ENCODE results near the gene LYST.

Gene LYST

GRCh38 chr1:235726557-235726956 is 140.1 kb downstream of the LYST start:
- DNase-seq (ENCODE audit: low read depth in 1 of 2, low spot score in 1 of 2) = no peak
- TF ChIP-seq POLR2AphosphoS5 (IDR thresholded peaks at IDR 0.05; ENCODE audit: low read depth) (no peak), GABPA (IDR thresholded peaks at IDR 0.05; ENCODE audit: low read depth) (no peak), CTCF (IDR thresholded peaks at IDR 0.05; ENCODE audit: insufficient read depth, low read length) (no peak), REST (IDR thresholded peaks at IDR 0.05; ENCODE audit: insufficient replicate concordance, low read depth) (no peak), SPI1 (IDR thresholded peaks at IDR 0.05; ENCODE audit: borderline replicate concordance, low read depth) (no peak)
- no peak overlapping the region for H3K4me3 ChIP-seq (replicated peaks; ENCODE audit: insufficient read depth, low read length)

GRCh38 chr1:235725434-235725833 is 141.3 kb downstream of the LYST start:
- no peak for DNase-seq (ENCODE audit: low read depth in 1 of 2, low spot score in 1 of 2)
- Histone ChIP-seq H3K27ac (replicated peaks) (no peak overlapping the region), H3K27me3 (ENCODE audit: insufficient read depth, poor library complexity, severe bottlenecking) (no peaks in the 10 kb centered on the region), H3K4me3 (replicated peaks; ENCODE audit: insufficient read depth, low read length) (no peak overlapping the region)
- TF ChIP-seq REST (IDR thresholded peaks at IDR 0.05; ENCODE audit: insufficient replicate concordance, low read depth) = no peak
- no peak for TF ChIP-seq CTCF (IDR thresholded peaks at IDR 0.05; ENCODE audit: insufficient read depth, low read length)

More at GRCh38 chr1:235726557-235726956, 140.1 kb downstream of the LYST start:
- no peaks in the 10 kb centered on the region for H3K27me3 ChIP-seq (ENCODE audit: insufficient read depth, poor library complexity, severe bottlenecking)
- H3K27ac ChIP-seq (replicated peaks) = no peak overlapping the region

- DNase-seq (ENCODE audit: low read depth in 1 of 2, low spot score in 1 of 2) = no peak
- TF ChIP-seq SPI1 (IDR thresholded peaks at IDR 0.05; ENCODE audit: borderline replicate concordance, low read depth) (no peak), GABPA (IDR thresholded peaks at IDR 0.05; ENCODE audit: low read depth) (no peak), REST (IDR thresholded peaks at IDR 0.05; ENCODE audit: insufficient replicate concordance, low read depth) (no peak)
- no peaks in the 10 kb centered on the region for H3K27me3 ChIP-seq (ENCODE audit: insufficient read depth, poor library complexity, severe bottlenecking)
- H3K27ac ChIP-seq (replicated peaks) = no peak overlapping the region
- H3K4me3 ChIP-seq (replicated peaks; ENCODE audit: insufficient read depth, low read length) = no peak overlapping the region
Observed at GRCh38 chr1:235724730-235725129, 142.0 kb downstream of the LYST start.

GRCh38 chr1:235722858-235723257 is 143.8 kb downstream of the LYST start:
- H3K27me3 ChIP-seq (ENCODE audit: insufficient read depth, poor library complexity, severe bottlenecking) = no peaks in the 10 kb centered on the region
- no peak overlapping the region for H3K27ac ChIP-seq (replicated peaks)
- no peak for TF ChIP-seq CTCF (IDR thresholded peaks at IDR 0.05; ENCODE audit: insufficient read depth, low read length)
- TF ChIP-seq POLR2AphosphoS5 (IDR thresholded peaks at IDR 0.05; ENCODE audit: low read depth) = no peak
- no peak for TF ChIP-seq GABPA (IDR thresholded peaks at IDR 0.05; ENCODE audit: low read depth)
- TF ChIP-seq REST (IDR thresholded peaks at IDR 0.05; ENCODE audit: insufficient replicate concordance, low read depth) = no peak
- no peak for TF ChIP-seq SPI1 (IDR thresholded peaks at IDR 0.05; ENCODE audit: borderline replicate concordance, low read depth)
- no peak for DNase-seq (ENCODE audit: low read depth in 1 of 2, low spot score in 1 of 2)
- H3K4me3 ChIP-seq (replicated peaks; ENCODE audit: insufficient read depth, low read length) = no peak overlapping the region
